GM18499 (cell line): Measurements from ENCODE around the gene DDHD1.
"Not testable (repeated sequence)": the region's sequence is repeated elsewhere in the genome, so short reads cannot be mapped to it uniquely, and the experiment has no call there.

ENCODE experiments used
- ATAC-seq: cut with Tn5 transposase; IDR thresholded peaks from one replicate; pipeline ENCODE4 v1.9.1; 2021; ENCODE audit warnings: moderate number of reproducible peaks; ENCODE audit not compliant: insufficient read depth, unreplicated experiment

The DDHD1 gene

DNA sequence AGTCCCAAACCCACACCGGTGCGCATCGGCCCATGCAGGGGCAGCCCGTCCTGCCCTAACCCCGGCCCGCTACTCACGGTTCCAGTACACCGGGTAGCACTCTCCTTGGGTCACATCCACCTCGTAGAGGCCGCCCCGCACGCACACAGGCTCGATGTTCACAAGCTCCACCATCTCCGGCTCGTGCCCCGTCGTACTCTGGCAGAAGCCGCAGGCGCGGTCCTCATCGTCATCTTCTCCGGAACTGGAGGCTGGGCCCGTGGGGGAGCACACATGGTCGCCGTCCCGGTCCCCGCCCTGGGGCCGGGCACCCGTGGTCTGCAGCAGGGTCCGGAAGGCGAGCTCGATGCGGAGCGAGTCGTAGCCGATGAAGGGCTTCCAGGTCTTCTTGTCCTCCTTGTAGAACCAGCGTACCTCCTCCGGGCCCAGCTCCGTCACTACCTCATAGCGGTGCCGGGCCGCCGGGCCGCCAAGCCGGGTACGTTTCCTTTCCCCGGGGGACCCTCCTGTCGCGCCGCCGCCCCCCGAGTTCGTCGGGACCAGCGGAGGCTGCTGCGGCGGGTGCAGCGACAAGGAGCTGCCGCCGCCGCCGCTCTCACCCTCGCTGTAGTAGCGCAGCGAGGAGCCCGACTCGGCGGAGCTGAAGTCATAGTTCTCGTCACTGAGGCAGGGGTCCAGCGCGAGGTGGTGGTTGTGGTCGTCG is 788 bp downstream of the DDHD1 start:
- no peak for ATAC-seq

DNA sequence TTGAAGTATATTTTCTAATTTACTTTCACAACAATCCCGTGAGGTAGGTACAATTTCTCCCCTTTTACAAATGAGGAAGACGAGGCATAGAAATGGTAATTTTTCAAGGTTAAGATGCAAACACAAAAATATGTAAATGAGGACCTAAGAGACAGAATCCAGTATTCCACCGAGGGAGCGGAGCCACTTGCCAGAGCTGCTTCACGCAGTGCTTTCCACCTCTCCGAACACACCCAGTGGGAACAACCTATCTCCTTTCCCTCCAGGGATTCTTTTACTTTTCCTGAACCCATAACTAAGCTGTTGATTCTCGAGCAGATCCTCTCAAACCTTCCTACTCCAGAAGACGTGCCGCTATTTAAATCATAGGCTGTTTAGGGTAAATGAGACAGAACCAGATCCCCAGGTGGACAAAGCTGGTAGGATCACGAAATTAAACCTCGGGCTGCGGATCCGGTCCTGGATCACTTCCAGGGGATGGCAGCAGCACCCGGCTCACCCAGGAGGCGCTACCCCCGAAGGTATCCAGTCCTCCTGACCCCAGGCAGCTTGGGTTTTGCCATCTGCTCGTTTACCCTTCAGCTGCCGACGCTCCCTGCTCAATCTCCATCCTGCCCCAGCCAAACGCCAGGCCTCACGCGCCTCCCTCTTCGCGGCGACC is 1.5 kb downstream of the DDHD1 start:
- ATAC-seq: no peak

DNA sequence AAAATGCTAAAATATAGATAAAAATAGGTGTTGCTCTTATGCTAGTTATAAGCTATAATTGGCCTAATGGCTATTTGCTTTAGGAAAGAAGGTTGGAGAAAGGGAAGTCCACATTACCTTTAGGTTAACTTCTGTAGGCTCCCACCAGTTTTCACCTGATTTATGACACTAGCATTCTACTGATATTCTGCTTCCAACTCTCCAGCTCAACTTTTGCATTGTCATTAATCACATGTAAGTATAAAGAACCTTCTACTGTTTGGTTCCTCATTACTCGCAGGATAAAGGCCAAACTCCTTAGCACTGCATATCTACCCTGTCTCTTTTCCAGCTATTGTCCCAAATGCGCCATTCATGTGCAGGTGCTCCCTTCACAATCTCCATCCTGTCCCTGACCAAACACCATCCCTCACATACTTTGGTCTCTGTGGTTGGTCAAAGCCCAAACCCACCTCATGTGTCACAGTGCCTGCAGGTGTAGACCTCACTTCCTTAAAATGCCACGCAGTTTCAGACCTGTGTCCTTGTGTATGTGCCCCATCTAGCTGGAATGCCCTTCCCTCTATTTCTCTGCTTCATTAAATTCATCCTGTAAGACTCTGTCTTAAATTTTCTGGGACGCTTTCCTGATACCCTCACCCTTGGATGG is 3.3 kb downstream of the DDHD1 start:
- no peak for ATAC-seq

DNA sequence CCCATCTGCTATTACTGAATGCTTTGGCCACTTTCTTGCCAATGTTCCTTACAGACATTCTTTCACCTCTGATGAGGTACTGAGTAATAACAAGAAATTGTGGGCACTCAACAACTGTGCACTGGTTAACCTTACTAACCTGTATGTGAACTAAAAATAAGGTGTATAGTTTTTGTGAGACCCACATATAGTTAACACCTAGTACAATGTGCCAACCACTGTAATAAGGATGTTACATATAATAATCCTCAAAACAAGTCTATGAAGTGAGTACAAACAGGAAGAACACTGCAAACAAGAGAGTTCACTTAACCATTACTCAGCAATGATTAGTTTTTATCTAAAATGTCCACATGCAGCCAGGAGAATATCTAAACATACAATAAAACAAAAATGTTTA is 4.5 kb downstream of the DDHD1 start:
- ATAC-seq: no peak

DNA sequence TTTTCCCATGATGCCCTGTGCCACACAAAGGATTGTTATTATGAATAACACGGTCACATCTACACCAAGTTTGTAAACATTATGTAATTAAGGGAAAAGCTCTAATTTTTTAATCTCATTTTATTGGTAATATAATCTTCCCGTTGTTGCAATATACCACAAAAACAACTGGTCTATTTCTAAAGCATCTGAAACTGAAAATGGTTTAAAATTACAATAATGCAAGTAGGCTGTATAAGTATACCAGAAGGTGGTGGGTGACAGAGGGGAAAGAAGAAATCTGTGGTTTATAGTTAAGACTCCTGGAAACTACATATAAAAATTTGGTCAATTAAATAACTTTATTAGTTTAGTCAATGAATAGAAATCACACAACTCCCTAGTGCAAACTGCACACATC is 5.2 kb downstream of the DDHD1 start:
- no peak for ATAC-seq

DNA sequence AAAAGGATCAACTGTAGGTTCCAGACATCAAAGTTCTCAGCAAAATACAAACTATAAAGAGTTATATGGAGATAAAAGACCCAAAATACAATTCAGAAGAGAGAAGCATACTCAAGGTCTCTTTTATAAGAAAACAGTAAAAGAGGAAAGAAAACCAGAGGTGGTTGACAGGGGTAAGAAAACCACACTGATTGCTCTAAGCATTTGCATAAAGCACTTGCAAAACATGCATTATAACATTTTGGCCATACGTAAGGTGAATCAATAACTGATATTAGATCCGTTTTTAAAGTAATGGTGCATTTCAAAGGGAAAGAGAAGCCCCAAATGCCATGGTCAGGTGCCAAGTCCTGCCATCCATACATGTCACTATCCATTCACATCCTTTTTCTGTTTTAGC is 5.9 kb downstream of the DDHD1 start:
- no peak for ATAC-seq

DNA sequence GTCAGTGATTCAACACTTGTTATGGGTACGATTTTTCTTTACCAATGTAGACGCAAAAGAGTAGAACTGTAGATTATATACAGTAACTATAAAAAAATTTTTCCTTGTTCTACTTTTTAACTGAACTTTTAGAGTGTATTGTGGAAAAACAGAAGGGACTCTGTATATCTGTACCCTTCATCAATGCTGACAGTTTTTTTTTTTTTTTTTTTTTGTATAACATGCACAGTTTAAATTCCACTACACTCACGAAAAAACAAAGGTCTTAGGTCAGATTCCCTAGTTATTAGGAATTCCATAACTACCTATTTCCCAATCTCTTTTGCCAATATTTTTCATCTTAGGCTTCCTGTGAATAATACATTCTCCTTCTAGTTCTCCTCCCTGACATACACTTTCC is 6.4 kb downstream of the DDHD1 start:
- no peak for ATAC-seq

DNA sequence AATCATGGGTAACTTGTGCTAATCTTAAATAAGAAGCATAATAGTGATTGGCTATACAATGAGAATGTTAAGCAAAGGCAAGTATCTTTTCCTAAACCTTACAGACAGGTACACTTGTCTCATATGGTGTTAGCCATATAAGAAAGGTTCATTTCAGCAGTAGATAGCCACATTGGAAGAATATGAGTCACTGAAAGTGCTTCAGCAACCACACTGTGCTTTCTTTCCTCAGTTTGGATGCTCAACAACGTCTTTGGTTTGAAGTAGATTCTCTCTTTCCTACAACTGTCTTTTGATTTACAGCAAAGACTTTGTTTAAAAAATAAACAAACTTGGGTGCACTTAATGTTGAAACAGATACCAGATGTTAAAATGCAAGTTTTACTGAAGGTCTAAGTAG is 8.9 kb downstream of the DDHD1 start:
- ATAC-seq: peak; percentile 64

DNA sequence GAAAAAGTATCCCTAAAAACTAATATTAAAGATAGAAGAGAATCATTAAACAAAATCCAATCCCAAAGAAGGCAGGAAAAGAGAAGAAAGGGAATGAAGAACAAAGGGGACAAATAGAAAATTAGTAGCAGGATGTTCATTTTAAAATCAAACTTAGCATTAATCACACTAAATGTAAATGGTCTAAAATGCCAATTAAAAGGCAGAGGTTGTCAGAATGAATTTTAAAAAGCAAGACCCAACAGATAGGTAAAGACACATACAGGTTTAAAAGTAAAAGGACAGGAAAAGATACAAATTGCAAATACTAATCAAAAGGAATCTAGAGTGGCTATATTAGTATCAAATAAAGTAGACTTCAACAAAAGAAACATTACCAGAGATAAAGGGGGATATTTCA is 12.5 kb downstream of the DDHD1 start:
- no peak for ATAC-seq

DNA sequence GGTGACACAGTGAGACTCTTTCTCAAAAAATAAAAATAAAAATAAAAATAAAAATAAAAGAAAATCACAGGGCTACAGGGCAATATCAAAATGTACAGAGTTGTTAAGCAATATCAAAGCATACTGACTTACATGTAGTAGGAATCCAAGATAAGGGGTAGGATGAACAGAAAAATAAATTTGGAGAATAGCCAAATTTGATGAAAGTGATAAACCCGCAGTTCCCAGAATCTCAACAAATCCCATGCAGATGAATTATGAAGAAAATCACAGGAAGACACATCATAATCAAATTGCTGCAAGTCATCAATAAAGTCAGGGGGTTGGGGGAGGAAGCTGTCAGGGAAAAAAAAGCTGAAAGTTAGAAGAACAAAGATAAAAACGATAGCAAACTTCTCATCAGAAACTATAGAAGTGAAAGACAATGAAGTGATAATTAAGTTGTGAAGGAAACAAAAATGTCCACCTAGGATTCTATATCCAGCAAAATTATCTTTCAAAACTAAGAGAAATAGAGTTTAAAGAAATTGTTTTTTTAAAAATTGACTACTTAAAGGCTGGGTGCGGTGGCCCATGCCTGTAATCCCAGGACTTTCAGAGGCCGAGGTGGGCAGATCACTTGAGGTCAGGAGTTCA is 15.4 kb downstream of the DDHD1 start:
- ATAC-seq: no peak

DNA sequence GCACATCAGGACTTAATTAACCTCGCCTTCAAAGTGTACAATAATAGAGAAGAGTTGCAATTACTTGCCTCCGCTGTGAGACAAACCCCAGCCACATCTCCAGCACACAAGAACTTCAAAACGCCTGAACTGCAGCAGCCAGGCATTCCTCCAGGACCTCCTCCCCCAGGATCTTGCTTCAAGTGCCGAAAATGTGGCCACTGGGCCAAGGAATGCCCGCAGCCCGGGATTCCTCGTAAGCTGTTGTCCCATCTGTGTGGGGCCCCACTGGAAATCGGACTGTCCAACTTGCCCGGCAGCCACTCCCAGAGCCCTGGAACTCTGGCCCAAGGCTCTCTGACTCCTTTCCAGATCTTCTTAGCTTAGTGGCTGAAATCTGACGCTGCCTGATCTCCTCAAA is 22.6 kb downstream of the DDHD1 start:
- ATAC-seq: not testable (repeated sequence)

DNA sequence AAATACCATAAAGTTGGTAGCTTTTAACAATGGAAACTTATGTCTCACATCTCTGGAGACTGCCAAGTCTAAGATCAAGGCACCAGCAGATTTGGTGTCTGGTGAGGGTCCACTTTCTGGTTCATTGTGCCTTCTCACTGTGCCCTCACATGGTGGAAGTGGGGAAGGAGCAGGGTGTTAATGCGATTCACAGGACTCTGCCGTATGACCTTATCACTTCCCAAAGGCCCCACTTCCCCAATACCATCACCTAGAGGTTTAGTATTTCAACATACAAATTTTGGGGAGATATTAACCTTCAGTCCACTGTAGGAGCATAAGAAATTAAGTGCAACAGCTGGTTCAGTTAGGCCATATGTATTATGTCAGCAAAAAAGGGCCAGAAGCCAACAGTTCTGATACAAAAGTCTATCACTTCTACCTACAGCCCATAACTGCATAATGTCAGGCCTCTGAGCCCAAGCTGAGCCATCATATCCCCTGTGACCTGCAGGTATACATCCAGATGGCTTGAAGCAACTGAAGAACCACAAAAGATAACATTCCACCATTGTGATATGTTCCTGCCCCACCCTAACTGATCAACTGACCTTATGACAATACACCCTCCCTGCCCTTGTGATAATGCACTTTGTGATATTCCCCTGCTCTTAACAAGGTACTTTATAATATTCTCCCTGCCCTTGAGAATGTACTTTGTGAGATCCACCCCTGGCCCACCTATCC is 24.7 kb downstream of the DDHD1 start:
- no peak for ATAC-seq

DNA sequence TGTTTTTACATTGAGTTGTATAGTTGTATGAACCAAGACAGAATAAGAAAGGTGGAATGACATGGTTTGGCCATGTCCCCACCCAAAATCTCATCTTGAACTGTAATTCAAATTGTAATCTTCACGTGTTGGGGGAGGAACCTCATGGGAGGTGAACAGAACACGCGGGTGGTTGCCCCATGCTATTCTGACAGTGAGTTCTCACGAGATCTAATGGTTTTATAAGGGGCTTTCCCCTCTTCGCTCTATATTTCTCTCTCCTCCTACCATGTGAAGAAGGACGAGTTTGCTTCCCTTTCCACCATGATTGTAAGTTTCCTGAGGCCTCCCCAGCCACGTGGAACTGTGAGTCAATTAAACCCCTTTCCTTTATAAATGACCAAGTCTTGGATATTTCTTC is 25.3 kb downstream of the DDHD1 start:
- no peak for ATAC-seq

DNA sequence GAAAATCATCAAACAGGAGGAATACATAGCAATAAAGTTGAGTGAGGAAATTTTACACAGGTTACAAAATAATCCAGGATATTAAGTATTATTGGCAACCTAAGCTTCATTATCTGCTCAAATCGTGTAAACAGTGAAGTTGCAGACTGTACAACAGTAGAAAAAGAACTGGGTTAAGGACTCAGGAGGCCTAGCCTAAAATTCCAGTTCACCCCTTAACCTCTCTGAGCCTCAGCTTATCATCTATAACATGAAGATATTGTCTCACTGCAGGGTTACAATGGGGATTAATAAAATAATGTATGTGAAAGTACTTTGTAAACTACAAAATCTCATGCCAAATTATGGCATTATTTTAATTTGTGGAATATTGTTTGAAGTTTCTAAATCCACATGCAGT is 26.0 kb downstream of the DDHD1 start:
- no peak for ATAC-seq

DNA sequence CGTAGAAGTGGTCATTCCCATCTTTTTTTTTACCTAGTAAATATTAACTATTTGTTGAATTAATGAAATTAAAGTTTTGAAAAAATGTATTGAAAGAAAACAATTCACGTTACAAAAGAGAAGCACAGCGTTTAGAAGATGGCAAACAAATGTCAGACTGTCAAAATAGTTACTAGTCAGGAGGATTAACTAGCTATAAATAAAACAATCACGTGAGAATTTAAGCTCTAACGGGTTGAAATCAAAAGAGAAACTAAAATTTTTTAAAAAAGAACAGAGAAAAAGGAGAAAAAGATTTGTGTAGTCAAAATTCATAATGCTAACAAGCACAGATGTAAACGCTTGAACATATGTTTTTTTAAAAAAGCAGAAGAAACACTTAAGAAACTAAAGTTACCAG is 26.4 kb downstream of the DDHD1 start:
- ATAC-seq: no peak

DNA sequence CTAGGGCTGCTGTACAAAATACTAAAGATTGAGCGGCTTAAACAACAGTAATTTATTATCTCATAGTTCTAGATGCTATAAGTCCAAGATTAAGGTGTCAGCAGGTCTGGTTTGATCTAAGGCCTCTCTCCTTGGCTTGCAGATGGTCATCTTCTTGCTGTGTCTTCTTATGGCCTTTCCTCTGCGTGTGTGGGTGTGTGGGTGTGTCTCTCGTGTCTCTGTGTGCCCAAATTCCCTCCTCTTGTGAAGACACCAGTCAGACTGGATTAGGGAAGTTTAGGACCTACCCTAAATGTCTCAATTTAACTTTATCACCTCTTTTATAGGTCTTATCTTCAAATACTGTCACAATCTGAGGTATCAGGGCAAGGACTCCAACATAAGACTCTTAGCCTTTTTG is 28.3 kb downstream of the DDHD1 start:
- no peak for ATAC-seq

DNA sequence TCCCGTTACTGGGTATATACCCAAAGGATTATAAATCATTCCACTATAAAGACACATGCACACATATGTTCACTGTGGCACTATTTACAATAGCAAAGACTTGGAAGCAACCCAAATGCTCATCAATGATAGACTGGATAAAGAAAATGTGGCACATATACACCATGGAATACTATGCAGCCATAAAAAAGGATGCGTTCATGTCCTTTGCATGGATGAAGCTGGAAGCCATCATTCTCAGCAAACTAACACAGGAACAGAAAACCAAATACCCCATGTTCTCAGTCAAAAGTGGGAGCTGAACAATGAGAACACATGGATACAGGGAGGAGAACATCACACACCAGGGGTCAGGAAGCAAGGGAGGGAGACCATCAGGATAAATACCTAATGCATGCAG is 31.7 kb downstream of the DDHD1 start:
- ATAC-seq: not testable (repeated sequence)

DNA sequence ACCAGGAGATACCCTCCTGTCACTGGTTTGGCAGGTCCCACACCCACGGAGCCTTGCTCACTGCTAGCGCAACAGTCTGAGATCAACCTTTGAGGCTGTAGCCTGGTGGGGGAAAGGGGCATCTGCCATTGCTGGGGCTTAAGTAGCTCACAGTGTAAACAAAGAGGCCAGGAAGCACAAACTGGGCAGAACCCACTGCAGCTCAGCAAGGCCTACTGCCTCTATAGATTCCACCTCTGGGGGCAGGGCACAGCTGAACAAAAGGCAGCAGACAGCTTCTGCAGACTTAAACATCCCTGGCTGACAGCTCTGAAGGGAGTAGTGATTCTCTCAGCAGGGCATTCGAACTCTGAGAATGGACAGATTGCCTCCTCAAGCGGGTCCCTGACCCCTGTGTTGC is 35.6 kb downstream of the DDHD1 start:
- not testable (repeated sequence) for ATAC-seq

DNA sequence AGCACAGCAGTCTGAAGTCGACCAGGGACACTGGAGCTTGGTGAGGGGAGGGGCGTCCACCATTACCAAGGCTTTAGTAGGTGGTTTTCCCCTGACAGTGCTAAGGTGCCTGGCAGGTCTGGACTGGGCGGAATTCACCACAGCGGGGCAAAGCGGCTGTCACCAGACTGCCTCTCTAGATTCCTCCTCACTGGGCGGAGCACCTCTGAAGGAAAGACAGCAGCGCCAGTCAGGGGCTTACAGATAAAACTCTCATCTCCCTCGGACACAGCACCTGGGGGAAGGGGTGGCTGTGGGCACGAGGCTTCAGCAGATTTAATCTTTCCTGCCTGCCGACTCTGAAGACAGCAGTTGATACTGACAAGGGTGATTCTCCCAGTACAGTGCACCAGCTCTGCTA is 39.1 kb downstream of the DDHD1 start:
- no peak for ATAC-seq

DNA sequence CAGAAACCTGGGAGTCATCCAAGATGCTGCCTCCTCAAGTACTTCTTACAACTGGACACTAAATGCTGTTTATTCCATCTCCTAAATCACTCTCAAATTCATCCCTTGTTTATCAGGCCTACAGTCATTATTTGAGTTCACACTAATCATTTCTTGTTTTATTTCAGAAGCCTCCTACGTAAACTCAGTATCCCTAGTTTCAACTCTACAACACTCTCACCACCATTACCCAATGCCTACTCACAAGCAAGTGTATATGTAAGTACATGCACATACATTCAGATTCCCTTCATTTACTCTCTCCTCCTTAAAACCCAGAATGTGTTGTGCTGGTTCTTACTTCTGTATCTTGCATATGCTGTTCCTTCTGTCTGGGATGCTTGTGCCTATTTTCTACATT is 43.0 kb downstream of the DDHD1 start:
- no peak for ATAC-seq
